Measurements from ENCODE around the gene ATP5MC3.

GRCh38 chr2:175181877-175182308, 383 bp upstream of the ATP5MC3 start:
- no peak for TF ChIP-seq EP300 (IDR thresholded peaks at IDR 0.05; ENCODE audit: borderline replicate concordance)
- TF ChIP-seq TAF1 (IDR thresholded peaks at IDR 0.05; ENCODE audit: low read depth): no peak
- no peak for TF ChIP-seq CEBPB (IDR thresholded peaks at IDR 0.05)
- TF ChIP-seq YY1 (IDR thresholded peaks at IDR 0.05; ENCODE audit: low read depth): no peak
- TF ChIP-seq, protein P1, sequence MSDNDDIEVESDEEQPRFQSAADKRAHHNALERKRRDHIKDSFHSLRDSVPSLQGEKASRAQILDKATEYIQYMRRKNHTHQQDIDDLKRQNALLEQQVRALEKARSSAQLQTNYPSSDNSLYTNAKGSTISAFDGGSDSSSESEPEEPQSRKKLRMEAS (IDR thresholded peaks at IDR 0.05): no peak
- no peak for TF ChIP-seq RAD21 (IDR thresholded peaks at IDR 0.05; ENCODE audit: low read depth)
- TF ChIP-seq, protein P2, sequence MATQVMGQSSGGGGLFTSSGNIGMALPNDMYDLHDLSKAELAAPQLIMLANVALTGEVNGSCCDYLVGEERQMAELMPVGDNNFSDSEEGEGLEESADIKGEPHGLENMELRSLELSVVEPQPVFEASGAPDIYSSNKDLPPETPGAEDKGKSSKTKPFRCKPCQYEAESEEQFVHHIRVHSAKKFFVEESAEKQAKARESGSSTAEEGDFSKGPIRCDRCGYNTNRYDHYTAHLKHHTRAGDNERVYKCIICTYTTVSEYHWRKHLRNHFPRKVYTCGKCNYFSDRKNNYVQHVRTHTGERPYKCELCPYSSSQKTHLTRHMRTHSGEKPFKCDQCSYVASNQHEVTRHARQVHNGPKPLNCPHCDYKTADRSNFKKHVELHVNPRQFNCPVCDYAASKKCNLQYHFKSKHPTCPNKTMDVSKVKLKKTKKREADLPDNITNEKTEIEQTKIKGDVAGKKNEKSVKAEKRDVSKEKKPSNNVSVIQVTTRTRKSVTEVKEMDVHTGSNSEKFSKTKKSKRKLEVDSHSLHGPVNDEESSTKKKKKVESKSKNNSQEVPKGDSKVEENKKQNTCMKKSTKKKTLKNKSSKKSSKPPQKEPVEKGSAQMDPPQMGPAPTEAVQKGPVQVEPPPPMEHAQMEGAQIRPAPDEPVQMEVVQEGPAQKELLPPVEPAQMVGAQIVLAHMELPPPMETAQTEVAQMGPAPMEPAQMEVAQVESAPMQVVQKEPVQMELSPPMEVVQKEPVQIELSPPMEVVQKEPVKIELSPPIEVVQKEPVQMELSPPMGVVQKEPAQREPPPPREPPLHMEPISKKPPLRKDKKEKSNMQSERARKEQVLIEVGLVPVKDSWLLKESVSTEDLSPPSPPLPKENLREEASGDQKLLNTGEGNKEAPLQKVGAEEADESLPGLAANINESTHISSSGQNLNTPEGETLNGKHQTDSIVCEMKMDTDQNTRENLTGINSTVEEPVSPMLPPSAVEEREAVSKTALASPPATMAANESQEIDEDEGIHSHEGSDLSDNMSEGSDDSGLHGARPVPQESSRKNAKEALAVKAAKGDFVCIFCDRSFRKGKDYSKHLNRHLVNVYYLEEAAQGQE (IDR thresholded peaks at IDR 0.05; ENCODE audit: low read depth): no peak
- TF ChIP-seq ZBTB7A (IDR thresholded peaks at IDR 0.05; ENCODE audit: low read depth): no peak
- TF ChIP-seq FOXM1 (IDR thresholded peaks at IDR 0.05; ENCODE audit: borderline replicate concordance, low read depth): no peak
- no peak for TF ChIP-seq CREB1 (IDR thresholded peaks at IDR 0.05; ENCODE audit: low read depth)
- no peak for TF ChIP-seq USF1 (IDR thresholded peaks at IDR 0.05)
- no peak for TF ChIP-seq NFIC (IDR thresholded peaks at IDR 0.05)
- no peak for TF ChIP-seq TCF12 (IDR thresholded peaks at IDR 0.05; ENCODE audit: low read depth)
